Keratinocyte (primary cell): ENCODE results near the gene CLOCK. TPM values are rescaled to one million over a fixed set of nuclear protein-coding genes. Genes with fewer than 3 reads are reported as not detected.
A peak's percentile ranks its signal among the peaks of the same experiment; 100 is the strongest.

Source experiments
- DNase-seq: peaks from one replicate; pipeline ENCODE4 v3.0.0-alpha.2; 2011; ENCODE audit warnings: low read depth, missing footprints, low spot score
- FAIRE-seq: peaks from 2 replicates; lab custom pipeline; 2011; peaks lifted over from hg19 to GRCh38; lab: Jason Lieb, UNC
- H2AFZ ChIP-seq: 2 replicates; pipeline ENCODE4 v1.6.0; 2012; ENCODE audit warnings: low read length, control low read depth, inconsistent platforms; ENCODE audit not compliant: control insufficient read depth
- H3K27ac ChIP-seq: 2 replicates; pipeline ENCODE4 v1.5.1; 2011; ENCODE audit warnings: low read length; ENCODE audit not compliant: control insufficient read depth, insufficient read depth
- H3K27me3 ChIP-seq: 3 replicates; pipeline ENCODE4 v1.6.0; 2011; ENCODE audit warnings: low read length; ENCODE audit not compliant: control insufficient read depth, insufficient read depth; ENCODE audit errors: extremely low read depth
- H3K36me3 ChIP-seq, 2 experiments: 2 replicates in 1 of 2; 3 replicates in 1 of 2; pipeline ENCODE4 v1.5.1; 2011; ENCODE audit warnings: low read length in 2 of 2, mild to moderate bottlenecking in 1 of 2; ENCODE audit not compliant: control insufficient read depth in 2 of 2, insufficient read depth in 2 of 2; ENCODE audit errors: extremely low read depth in 1 of 2
- H3K4me1 ChIP-seq: 3 replicates; pipeline ENCODE4 v1.5.1; 2011; ENCODE audit warnings: low read length; ENCODE audit not compliant: control insufficient read depth, insufficient read depth; ENCODE audit errors: extremely low read depth
- H3K4me2 ChIP-seq: 3 replicates; pipeline ENCODE4 v1.6.0; 2011; ENCODE audit warnings: low read depth, low read length; ENCODE audit not compliant: control insufficient read depth, insufficient read depth; ENCODE audit errors: extremely low read depth
- H3K4me3 ChIP-seq, 3 experiments: fragments of 200-600 bp in 1 of 3; sonication (generic) in 1 of 3; 2 replicates in 2 of 3; 3 replicates in 1 of 3; pipeline ENCODE4 v1.5.1; 2011 to 2016; ENCODE audit warnings: low read length in 3 of 3, mild to moderate bottlenecking in 3 of 3, control low read depth in 2 of 3, inconsistent platforms in 1 of 3, low read depth in 1 of 3, mixed read lengths in 1 of 3, mixed run types in 1 of 3, moderate library complexity in 1 of 3; ENCODE audit not compliant: control insufficient read depth in 2 of 3, insufficient read depth in 2 of 3; ENCODE audit errors: extremely low read depth in 1 of 3
- H3K79me2 ChIP-seq: 2 replicates; pipeline ENCODE4 v1.6.0; 2012; ENCODE audit warnings: low read length; ENCODE audit not compliant: control insufficient read depth, insufficient read depth
- H3K9ac ChIP-seq: 3 replicates; pipeline ENCODE4 v1.6.0; 2011; ENCODE audit warnings: low read length; ENCODE audit not compliant: control insufficient read depth, insufficient read depth; ENCODE audit errors: extremely low read depth
- H3K9me1 ChIP-seq: 3 replicates; pipeline ENCODE4 v1.6.0; 2011; ENCODE audit warnings: low read length; ENCODE audit not compliant: control insufficient read depth, insufficient read depth; ENCODE audit errors: extremely low read depth
- H3K9me3 ChIP-seq: 2 replicates; pipeline ENCODE4 v1.5.1; 2012; ENCODE audit warnings: low read depth, low read length; ENCODE audit not compliant: control insufficient read depth
- H4K20me1 ChIP-seq: 3 replicates; pipeline ENCODE4 v1.6.0; 2011; ENCODE audit warnings: low read length; ENCODE audit not compliant: control insufficient read depth, insufficient read depth; ENCODE audit errors: extremely low read depth
- EZH2 ChIP-seq: IDR thresholded peaks from one replicate; pipeline ENCODE4 v1.6.1; 2012; ENCODE audit warnings: inconsistent platforms, mild to moderate bottlenecking, low read length, moderate library complexity
- dilution Hi-C: fragments of 300-500 bp; cut with MboI; formaldehyde crosslinking; loops from one replicate; pipeline ENCODE4 v1.7.0; 2020; ENCODE audit warnings: low sequenced_read_pairs; ENCODE audit not compliant: extremely low pct_ligation_motif_present
- polyA plus RNA-seq, 5 experiments: library from polyadenylated mRNA; depleted of rRNA in 3 of 5; stranded (reverse) in 3 of 5; stranded (forward) in 1 of 5; unstranded in 1 of 5; fragments of >200 nt; gene quantifications; 1 replicate in 1 of 5; 2 replicates in 3 of 5; 3 replicates in 1 of 5; pipeline versions ENCODE4 v1.2.1 to v1.2.3, GENCODE V29; 2011 to 2012; ENCODE audit warnings: missing spikeins in 2 of 5, low read depth in 1 of 5, low replicate concordance in 1 of 5
- TF ChIP-seq, protein P1 (sequence below), 3 experiments: IDR thresholded peaks in 1 of 3; conservative IDR thresholded peaks in 1 of 3; optimal IDR thresholded peaks in 1 of 3; 2 replicates in 2 of 3; 3 replicates in 1 of 3; pipeline versions ENCODE3 to v1.5.1; 2011; ENCODE audit warnings: low read length in 3 of 3, mild to moderate bottlenecking in 3 of 3, moderate library complexity in 2 of 3, control low read depth in 1 of 3, inconsistent platforms in 1 of 3; ENCODE audit not compliant: insufficient read depth in 2 of 3; ENCODE audit errors: extremely low read depth in 1 of 3

Gene CLOCK
- polyA plus RNA-seq, 1 donor (not counting 4 experiments of a cell fraction or from before 2014, with no cell fraction given), result 27.1 TPM

DNA sequence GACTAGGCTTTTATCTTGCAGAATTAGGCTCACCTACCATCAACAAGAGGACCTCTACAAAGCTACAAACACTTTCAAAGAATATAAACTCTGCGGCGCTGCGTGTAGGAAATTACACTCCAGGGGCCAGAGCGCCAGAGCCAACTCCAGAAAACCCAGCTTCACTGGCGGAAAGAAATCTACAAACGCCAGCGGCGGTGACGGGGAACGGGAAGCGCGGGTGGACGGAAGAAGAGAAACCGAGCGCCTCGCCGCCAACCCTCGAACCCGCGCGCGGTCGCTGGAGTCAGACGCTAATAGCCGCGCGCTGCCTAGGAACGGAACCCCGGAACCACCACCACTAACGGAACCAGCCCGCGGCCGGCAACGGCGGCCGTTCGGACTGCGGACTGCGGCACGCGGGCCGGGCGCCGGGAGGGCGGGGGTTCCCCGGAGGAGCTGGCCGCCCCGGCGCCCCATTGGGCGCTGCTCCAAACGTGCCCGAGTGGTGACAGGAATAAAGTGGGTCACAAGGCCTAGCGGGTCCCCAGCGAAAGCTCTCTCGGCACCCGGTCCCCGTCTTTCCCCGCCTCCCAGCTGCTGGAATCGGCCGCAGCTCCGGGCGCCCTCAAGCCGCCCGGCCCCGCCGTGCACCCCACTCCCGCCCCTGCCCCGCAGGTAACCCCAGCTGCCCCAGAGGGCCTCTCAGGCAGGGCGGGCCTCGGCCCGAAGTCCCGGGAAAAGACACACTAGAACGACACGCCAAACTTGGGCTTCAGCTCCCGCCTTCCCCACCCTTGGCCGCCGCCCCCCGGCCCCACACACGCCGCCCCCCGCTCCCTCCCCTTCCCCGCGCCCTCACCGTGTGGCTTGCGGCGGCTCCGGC, 836 bp downstream of the CLOCK start:
- H2AFZ ChIP-seq, result peak overlapping the region; percentile 73
- H3K27me3 ChIP-seq, result no peaks in the 10 kb centered on the region
- peak overlapping the region; percentile 93 for H3K9ac ChIP-seq
- H4K20me1 ChIP-seq, result no peaks in the 10 kb centered on the region
- peaks cover 49% of the 10 kb centered on the region for H3K4me1 ChIP-seq
- FAIRE-seq (no peak), DNase-seq (no peak)
- TF ChIP-seq, protein P1, sequence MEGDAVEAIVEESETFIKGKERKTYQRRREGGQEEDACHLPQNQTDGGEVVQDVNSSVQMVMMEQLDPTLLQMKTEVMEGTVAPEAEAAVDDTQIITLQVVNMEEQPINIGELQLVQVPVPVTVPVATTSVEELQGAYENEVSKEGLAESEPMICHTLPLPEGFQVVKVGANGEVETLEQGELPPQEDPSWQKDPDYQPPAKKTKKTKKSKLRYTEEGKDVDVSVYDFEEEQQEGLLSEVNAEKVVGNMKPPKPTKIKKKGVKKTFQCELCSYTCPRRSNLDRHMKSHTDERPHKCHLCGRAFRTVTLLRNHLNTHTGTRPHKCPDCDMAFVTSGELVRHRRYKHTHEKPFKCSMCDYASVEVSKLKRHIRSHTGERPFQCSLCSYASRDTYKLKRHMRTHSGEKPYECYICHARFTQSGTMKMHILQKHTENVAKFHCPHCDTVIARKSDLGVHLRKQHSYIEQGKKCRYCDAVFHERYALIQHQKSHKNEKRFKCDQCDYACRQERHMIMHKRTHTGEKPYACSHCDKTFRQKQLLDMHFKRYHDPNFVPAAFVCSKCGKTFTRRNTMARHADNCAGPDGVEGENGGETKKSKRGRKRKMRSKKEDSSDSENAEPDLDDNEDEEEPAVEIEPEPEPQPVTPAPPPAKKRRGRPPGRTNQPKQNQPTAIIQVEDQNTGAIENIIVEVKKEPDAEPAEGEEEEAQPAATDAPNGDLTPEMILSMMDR (optimal IDR thresholded peaks at IDR 0.05 in 1 of 3, IDR thresholded peaks at IDR 0.05 in 1 of 3, conservative IDR thresholded peaks at IDR 0.05 in 1 of 3; ENCODE audit: extremely low read depth in 1 of 3, insufficient read depth in 2 of 3, low read length in 3 of 3), result no peak
- TF ChIP-seq EZH2, result no peak
- H3K27ac ChIP-seq, result peak overlapping the region; percentile 93
- no peaks in the 10 kb centered on the region for H3K36me3 ChIP-seq
- dilution Hi-C loops, result no loop called here
- H3K4me2 ChIP-seq, result peak overlapping the region; percentile 84
- no peaks in the 10 kb centered on the region for H3K9me3 ChIP-seq
- H3K4me3 ChIP-seq, result peak overlapping the region; percentile 91 to 96 (median 93)
- peaks cover 50% of the 10 kb centered on the region for H3K79me2 ChIP-seq
- peaks cover 3% of the 10 kb centered on the region for H3K9me1 ChIP-seq

DNA sequence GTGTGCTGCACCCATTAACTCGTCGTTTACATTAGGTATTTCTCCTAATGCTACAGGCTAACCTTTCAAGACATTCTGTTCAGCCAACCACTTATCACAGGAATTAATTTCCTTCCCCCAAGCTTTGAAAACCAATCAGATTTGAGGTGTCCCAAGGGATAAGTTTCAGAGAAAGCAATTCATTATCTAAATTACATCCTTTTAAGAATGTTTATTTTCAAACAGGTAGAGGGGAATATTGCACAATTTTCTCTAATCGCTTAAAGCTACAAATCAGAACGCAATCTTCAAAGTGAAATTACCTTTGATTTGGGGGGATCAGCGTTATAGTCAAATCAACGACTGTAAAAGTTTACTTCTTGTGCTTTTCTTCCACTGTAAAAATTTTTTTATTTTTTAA, 1.6 kb downstream of the CLOCK start:
- DNase-seq (no peak), FAIRE-seq (peak; percentile 73)
- Histone ChIP-seq H3K4me2 (peak overlapping the region; percentile 84), H3K4me1 (peaks cover 42% of the 10 kb centered on the region), H3K27ac (peak overlapping the region; percentile 93), H3K27me3 (no peaks in the 10 kb centered on the region), H3K36me3 (peaks cover 2 to 5% of the 10 kb centered on the region in 2 experiments), H2AFZ (peak overlapping the region; percentile 73), H4K20me1 (no peaks in the 10 kb centered on the region), H3K9me3 (no peaks in the 10 kb centered on the region), H3K79me2 (peaks cover 56% of the 10 kb centered on the region), H3K9ac (peak overlapping the region; percentile 93), H3K4me3 (peak overlapping the region; percentile 91 to 96 (median 93)), H3K9me1 (no peaks in the 10 kb centered on the region)
- TF ChIP-seq EZH2, result no peak
- TF ChIP-seq, protein P1 (optimal IDR thresholded peaks at IDR 0.05 in 1 of 3, IDR thresholded peaks at IDR 0.05 in 1 of 3, conservative IDR thresholded peaks at IDR 0.05 in 1 of 3; ENCODE audit: extremely low read depth in 1 of 3, insufficient read depth in 2 of 3, low read length in 3 of 3), result no peak
- dilution Hi-C loops, result no loop called here
